HepG2 (cell line): ENCODE measurements around the gene EXOSC9.

Experiments
- BCLAF1 ChIP-seq: fragments of 450-650 bp; IDR thresholded peaks from 2 replicates; pipeline ENCODE4 v1.6.1; 2017; ENCODE audit warnings: mild to moderate bottlenecking
- CTCF ChIP-seq: sonication (generic); formaldehyde crosslinking; IDR thresholded peaks from 2 replicates; pipeline ENCODE4 v1.5.0; 2020; ENCODE audit warnings: mild to moderate bottlenecking, missing genetic modification reagents, moderate library complexity
- FOXK1 ChIP-seq: sonication (generic); formaldehyde crosslinking; IDR thresholded peaks from 2 replicates; pipeline ENCODE4 v1.4.0; 2020; ENCODE audit warnings: low read depth, missing genetic modification reagents, borderline replicate concordance
- RAD21 ChIP-seq: fragments of 450-650 bp; formaldehyde crosslinking; IDR thresholded peaks from 2 replicates; pipeline ENCODE4 v1.5.0; 2020; ENCODE audit warnings: mild to moderate bottlenecking
- RERE ChIP-seq: IDR thresholded peaks from 2 replicates; pipeline ENCODE4 v1.6.1; 2016; ENCODE audit warnings: low read depth, missing genetic modification reagents, missing compliant biosample characterization
- SAP130 ChIP-seq: IDR thresholded peaks from 2 replicates; pipeline ENCODE4 v1.6.1; 2016; ENCODE audit warnings: low read depth
- ZBTB40 ChIP-seq, 2 experiments: fragments of 450-650 bp in 1 of 2; sonication (generic) in 1 of 2; formaldehyde crosslinking in 1 of 2; IDR thresholded peaks; 2 replicates each; pipeline versions ENCODE4 v1.6.1 to v1.8.0; 2016 to 2022; ENCODE audit warnings: antibody characterized with exemption in 1 of 2, mild to moderate bottlenecking in 1 of 2, missing genetic modification reagents in 1 of 2
- ZNF10 ChIP-seq: sonication (generic); formaldehyde crosslinking; IDR thresholded peaks from 2 replicates; pipeline ENCODE4 v1.4.0; 2020; ENCODE audit warnings: mild to moderate bottlenecking, low read depth, missing genetic modification reagents, borderline replicate concordance
- ZNF274 ChIP-seq: sonication (generic); formaldehyde crosslinking; IDR thresholded peaks from 2 replicates; pipeline ENCODE4 v1.5.1; 2020; ENCODE audit warnings: mild to moderate bottlenecking, missing genetic modification reagents
- ZNF567 ChIP-seq: sonication (generic); formaldehyde crosslinking; IDR thresholded peaks from 2 replicates; pipeline ENCODE4 v1.8.1; 2023; ENCODE audit warnings: mild to moderate bottlenecking, missing genetic modification reagents, borderline replicate concordance

GRCh38 chr4:121811122-121811521, 10.0 kb downstream of the EXOSC9 start:
- TF ChIP-seq RAD21 = no peak
- TF ChIP-seq ZNF274 (CRISPR knock-in tag) = no peak
- no peak for TF ChIP-seq ZBTB40 (IDR thresholded peaks at IDR 0.05)
- TF ChIP-seq ZBTB40 (CRISPR knock-in tag; IDR thresholded peaks at IDR 0.05) = no peak
- TF ChIP-seq RERE (CRISPR knock-in tag) = no peak
- no peak for TF ChIP-seq ZNF10 (CRISPR knock-in tag)
- TF ChIP-seq CTCF (CRISPR knock-in tag) = no peak
- no peak for TF ChIP-seq ZNF567 (CRISPR knock-in tag)
- no peak for TF ChIP-seq FOXK1 (CRISPR knock-in tag)
- TF ChIP-seq SAP130 (CRISPR knock-in tag) = no peak
- TF ChIP-seq BCLAF1 = no peak
